Epithelial cell of proximal tubule (primary cell): ENCODE measurements around the gene SAP25. TPM values are rescaled to one million over a fixed set of nuclear protein-coding genes. Genes with fewer than 3 reads are reported as not detected.

Source experiments
- DNase-seq: peaks from one replicate; pipeline ENCODE4 v3.0.0-alpha.2; 2011; ENCODE audit warnings: low read depth
- H3K4me3 ChIP-seq: 2 replicates; pipeline ENCODE4 v1.5.1; 2011; ENCODE audit warnings: low read depth, mild to moderate bottlenecking, low read length
- CTCF ChIP-seq: conservative IDR thresholded peaks from 2 replicates; pipeline ENCODE4 v1.5.1; 2012; ENCODE audit warnings: low read depth, mild to moderate bottlenecking, low read length
- total RNA-seq: library from RNA; depleted of rRNA; stranded (reverse); fragments of >200 nt; gene quantifications from 2 replicates; pipeline ENCODE4 v1.2.3, GENCODE V29; 2015

SAP25 gene
- total RNA-seq, 1 donor from 2014 or later = 1.7 TPM

GRCh38 chr7:100595188-100595587, 21.5 kb upstream of the SAP25 start:
- no peak for TF ChIP-seq CTCF
- no peak for DNase-seq
- no peak overlapping the region for H3K4me3 ChIP-seq

- H3K4me3 ChIP-seq = no peak overlapping the region
- no peak for DNase-seq
- TF ChIP-seq CTCF = no peak
These were observed 17.9 kb upstream of the SAP25 start for GRCh38 chr7:100591596-100591995.

- no peak for TF ChIP-seq CTCF
- no peak for DNase-seq
- no peak overlapping the region for H3K4me3 ChIP-seq
These were observed 16.5 kb upstream of the SAP25 start for GRCh38 chr7:100590077-100590737.

- H3K4me3 ChIP-seq = no peak overlapping the region
- DNase-seq = no peak
- TF ChIP-seq CTCF = no peak
These were observed 15.7 kb upstream of the SAP25 start for GRCh38 chr7:100589341-100589947.

GRCh38 chr7:100588438-100588837, 14.7 kb upstream of the SAP25 start:
- TF ChIP-seq CTCF = peak; percentile 54
- H3K4me3 ChIP-seq = no peak overlapping the region
- no peak for DNase-seq

GRCh38 chr7:100586266-100587025, 12.7 kb upstream of the SAP25 start, which contains the start of gene FBXO24:
Gene FBXO24, plus strand, starts transcription at chr7:100586328. Its CDS starts 298 bp downstream, at chr7:100586626.
- peak; percentile 98 for DNase-seq
- TF ChIP-seq CTCF = no peak
- peak within 1 kb of the TSS; percentile 71 for H3K4me3 ChIP-seq
